ENCODE results near the gene SHF. TPM values are rescaled to one million over a fixed set of nuclear protein-coding genes. Genes with fewer than 3 reads are reported as not detected.

Gene SHF
- total and polyA plus RNA-seq, 3 experiments from 2014 or later = 1.5 to 29.5 (median 25.4) TPM

DNA sequence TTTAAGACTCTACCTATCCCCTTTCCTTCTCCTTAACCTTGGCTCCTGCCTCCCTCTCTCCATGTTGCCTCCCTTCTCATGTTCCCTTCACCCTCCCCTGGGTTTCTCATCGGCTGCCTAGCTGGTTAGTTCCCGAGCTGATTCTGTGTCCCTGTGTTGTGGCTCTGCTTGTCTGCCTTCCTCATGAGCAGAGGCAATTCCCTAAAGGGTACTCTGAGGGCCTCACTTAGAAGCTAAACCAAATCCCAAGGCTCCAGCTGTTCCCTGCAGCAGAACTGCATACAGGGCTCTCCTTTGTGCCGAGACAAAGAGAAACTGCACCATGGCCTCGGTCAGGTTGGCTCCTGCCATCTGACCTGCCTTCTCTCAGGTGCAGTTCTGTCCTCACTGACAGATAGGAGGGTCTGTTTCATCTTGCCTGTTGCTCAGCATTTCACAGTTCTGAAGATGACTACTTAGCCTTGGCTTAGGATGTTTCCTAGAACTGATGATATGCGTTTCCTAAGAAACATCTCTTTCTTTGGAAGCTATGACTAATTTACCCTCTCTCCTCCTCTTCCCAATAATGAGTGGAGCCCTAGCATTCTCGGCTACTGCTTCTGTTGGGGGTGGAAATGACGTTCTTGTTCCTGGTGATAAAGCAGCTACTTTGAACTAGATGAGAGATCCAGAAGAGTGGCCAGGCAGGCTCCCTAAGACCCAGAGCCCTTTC lies 30.9 kb downstream of the SHF start:
- H3K27ac Mint-ChIP-seq = no peak overlapping the region
- POLR2A ChIA-PET = no interaction called here

GRCh38 chr15:45155739-45156138 lies 32.0 kb downstream of the SHF start:
- Mint-ChIP-seq H3K27ac (peak overlapping the region in 1 of 8 donors; percentile 1), H3K4me1 (peaks cover 5 to 12% (median 9%) of the 10 kb centered on the region in 3 donors), H3K27me3 (peaks cover 0 to 2% of the 10 kb centered on the region in 2 donors), H3K9me3 (no peaks in the 10 kb centered on the region), H3K4me3 (no peak overlapping the region), H3K36me3 (peaks cover 0 to 28% (median 10%) of the 10 kb centered on the region in 3 donors)
- no peak overlapping the region for H3K4me3 ChIP-seq (ENCODE audit: low read length)
- ChIA-PET CTCF (interaction anchor here (1.0 kb wide), 1 partner anchor 12 kb away, joined by 4 read pairs; no protein-coding TSS in a partner anchor), POLR2A (no interaction called here)
- no peaks in the 10 kb centered on the region for H3K27me3 ChIP-seq (ENCODE audit: insufficient read depth, low read length, poor library complexity, severe bottlenecking)
- no peaks in the 10 kb centered on the region for H3K9me3 ChIP-seq (ENCODE audit: low read length)
- no peak for DNase-seq
- no peak overlapping the region for H3K27ac ChIP-seq (ENCODE audit: low read depth, low read length)
- H3K4me1 ChIP-seq (ENCODE audit: insufficient read depth, low read length) = no peaks in the 10 kb centered on the region
- H3K36me3 ChIP-seq (ENCODE audit: insufficient read depth, low read length) = no peaks in the 10 kb centered on the region

More for the DNA sequence above, 30.9 kb downstream of the SHF start:
- Histone ChIP-seq H3K9me3 (ENCODE audit: low read length) (no peaks in the 10 kb centered on the region), H3K36me3 (ENCODE audit: insufficient read depth, low read length) (no peaks in the 10 kb centered on the region), H3K27me3 (ENCODE audit: insufficient read depth, low read length, poor library complexity, severe bottlenecking) (no peaks in the 10 kb centered on the region), H3K4me1 (ENCODE audit: insufficient read depth, low read length) (no peaks in the 10 kb centered on the region), H3K27ac (ENCODE audit: low read depth, low read length) (no peak overlapping the region), H3K4me3 (ENCODE audit: low read length) (no peak overlapping the region)
- Mint-ChIP-seq H3K36me3 (peaks cover 0 to 19% (median 10%) of the 10 kb centered on the region in 3 donors), H3K4me3 (no peak overlapping the region), H3K4me1 (peaks cover 5 to 12% (median 9%) of the 10 kb centered on the region in 3 donors), H3K9me3 (no peaks in the 10 kb centered on the region), H3K27me3 (peaks cover 0 to 2% of the 10 kb centered on the region in 2 donors)
- CTCF ChIA-PET = no interaction called here
- no peak for DNase-seq

DNA sequence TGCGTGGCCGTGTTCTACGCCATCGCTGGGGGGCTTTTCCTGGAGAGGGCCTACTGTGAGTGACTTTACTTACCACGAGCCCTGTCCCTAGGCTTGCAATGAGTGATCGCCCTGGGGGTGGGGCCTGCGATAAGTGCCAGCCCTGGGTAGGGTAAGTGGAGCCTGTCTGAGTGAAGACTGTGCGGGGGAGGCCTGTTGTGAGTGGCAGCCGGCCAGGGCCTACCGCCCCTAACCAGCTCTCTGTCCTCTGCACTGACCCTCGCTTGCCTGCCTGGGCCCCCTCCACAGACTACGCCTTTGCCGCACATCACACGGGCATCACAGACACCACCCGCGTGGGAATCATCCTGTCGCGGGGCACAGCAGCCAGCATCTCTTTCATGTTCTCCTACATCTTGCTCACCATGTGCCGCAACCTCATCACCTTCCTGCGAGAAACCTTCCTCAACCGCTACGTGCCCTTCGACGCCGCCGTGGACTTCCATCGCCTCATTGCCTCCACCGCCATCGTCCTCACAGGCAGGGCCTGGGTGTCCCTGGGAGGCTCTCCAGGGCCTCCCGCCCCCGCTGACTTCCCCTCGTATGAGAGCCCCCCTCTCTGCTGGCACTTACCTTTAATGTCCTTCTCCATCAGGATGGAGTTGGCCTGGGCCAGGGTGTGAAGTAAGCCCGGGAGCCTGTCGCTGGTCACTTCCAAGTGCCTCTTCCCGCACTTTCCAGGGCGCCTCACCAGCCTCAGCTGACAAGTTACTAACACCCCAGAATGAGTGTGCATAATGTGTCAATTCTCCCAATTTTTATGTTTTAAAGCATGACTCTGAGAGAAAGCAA lies 35.6 kb downstream of the SHF start:
- Mint-ChIP-seq H3K27ac (no peak overlapping the region), H3K36me3 (peaks cover 0 to 20% (median 1%) of the 10 kb centered on the region in 3 donors), H3K4me3 (no peak overlapping the region), H3K9me3 (no peaks in the 10 kb centered on the region), H3K27me3 (peaks cover 0 to 2% of the 10 kb centered on the region in 2 donors), H3K4me1 (peaks cover 0 to 3% (median 0%) of the 10 kb centered on the region in 3 donors)
- ChIA-PET POLR2A (no interaction called here), CTCF (no interaction called here)
- H3K36me3 ChIP-seq (ENCODE audit: insufficient read depth, low read length) = no peaks in the 10 kb centered on the region
- H3K27me3 ChIP-seq (ENCODE audit: insufficient read depth, low read length, poor library complexity, severe bottlenecking) = no peaks in the 10 kb centered on the region
- H3K4me1 ChIP-seq (ENCODE audit: insufficient read depth, low read length) = no peaks in the 10 kb centered on the region
- H3K9me3 ChIP-seq (ENCODE audit: low read length) = no peaks in the 10 kb centered on the region
- no peak overlapping the region for H3K27ac ChIP-seq (ENCODE audit: low read depth, low read length)
- no peak for DNase-seq
- no peak overlapping the region for H3K4me3 ChIP-seq (ENCODE audit: low read length)

GRCh38 chr15:45150997-45151396 lies 36.8 kb downstream of the SHF start:
- peaks cover 0 to 20% (median 0%) of the 10 kb centered on the region in 3 donors for H3K36me3 Mint-ChIP-seq
- Histone ChIP-seq H3K9me3 (ENCODE audit: low read length) (no peaks in the 10 kb centered on the region), H3K4me3 (ENCODE audit: low read length) (no peak overlapping the region), H3K36me3 (ENCODE audit: insufficient read depth, low read length) (no peaks in the 10 kb centered on the region), H3K4me1 (ENCODE audit: insufficient read depth, low read length) (no peaks in the 10 kb centered on the region), H3K27ac (ENCODE audit: low read depth, low read length) (no peak overlapping the region), H3K27me3 (ENCODE audit: insufficient read depth, low read length, poor library complexity, severe bottlenecking) (no peaks in the 10 kb centered on the region)
- H3K9me3 Mint-ChIP-seq = no peaks in the 10 kb centered on the region
- DNase-seq = no peak
- H3K4me3 Mint-ChIP-seq = no peak overlapping the region
- H3K27ac Mint-ChIP-seq = no peak overlapping the region
- ChIA-PET POLR2A (no interaction called here), CTCF (no interaction called here)
- H3K27me3 Mint-ChIP-seq = no peaks in the 10 kb centered on the region
- no peaks in the 10 kb centered on the region for H3K4me1 Mint-ChIP-seq

- no peak overlapping the region for H3K4me3 ChIP-seq (ENCODE audit: low read length)
- no peaks in the 10 kb centered on the region for H3K9me3 ChIP-seq (ENCODE audit: low read length)
- H3K27ac Mint-ChIP-seq = no peak overlapping the region
- DNase-seq = peak in 1 of 5 donors; percentile 4
- no peak overlapping the region for H3K27ac ChIP-seq (ENCODE audit: low read depth, low read length)
- no peaks in the 10 kb centered on the region for H3K36me3 ChIP-seq (ENCODE audit: insufficient read depth, low read length)
- CTCF ChIA-PET = no interaction called here
- no peaks in the 10 kb centered on the region for H3K4me1 Mint-ChIP-seq
- H3K36me3 Mint-ChIP-seq = peaks cover 0 to 20% (median 0%) of the 10 kb centered on the region in 3 donors
- H3K27me3 ChIP-seq (ENCODE audit: insufficient read depth, low read length, poor library complexity, severe bottlenecking) = no peaks in the 10 kb centered on the region
- H3K9me3 Mint-ChIP-seq = no peaks in the 10 kb centered on the region
- no peak overlapping the region for H3K4me3 Mint-ChIP-seq
- POLR2A ChIA-PET = no interaction called here
- no peaks in the 10 kb centered on the region for H3K4me1 ChIP-seq (ENCODE audit: insufficient read depth, low read length)
- no peaks in the 10 kb centered on the region for H3K27me3 Mint-ChIP-seq
These were observed 37.3 kb downstream of the SHF start for GRCh38 chr15:45150481-45150880.

GRCh38 chr15:45149060-45149459 lies 38.7 kb downstream of the SHF start:
- POLR2A ChIA-PET = no interaction called here
- H3K27me3 ChIP-seq (ENCODE audit: insufficient read depth, low read length, poor library complexity, severe bottlenecking) = no peaks in the 10 kb centered on the region
- H3K4me1 Mint-ChIP-seq = no peaks in the 10 kb centered on the region
- no peak overlapping the region for H3K27ac ChIP-seq (ENCODE audit: low read depth, low read length)
- H3K4me1 ChIP-seq (ENCODE audit: insufficient read depth, low read length) = no peaks in the 10 kb centered on the region
- CTCF ChIA-PET = interaction anchor here (1.2 kb wide), 1 partner anchor 18 kb away, joined by 4 read pairs; no protein-coding TSS in a partner anchor
- peaks cover 0 to 20% (median 0%) of the 10 kb centered on the region in 3 donors for H3K36me3 Mint-ChIP-seq
- no peak overlapping the region for H3K4me3 Mint-ChIP-seq
- no peak overlapping the region for H3K4me3 ChIP-seq (ENCODE audit: low read length)
- H3K27me3 Mint-ChIP-seq = peaks cover 0 to 2% of the 10 kb centered on the region in 2 donors
- no peak for DNase-seq
- H3K27ac Mint-ChIP-seq = peak overlapping the region in 1 of 8 donors; percentile 68
- H3K9me3 Mint-ChIP-seq = no peaks in the 10 kb centered on the region
- H3K36me3 ChIP-seq (ENCODE audit: insufficient read depth, low read length) = no peaks in the 10 kb centered on the region
- H3K9me3 ChIP-seq (ENCODE audit: low read length) = no peaks in the 10 kb centered on the region

DNA sequence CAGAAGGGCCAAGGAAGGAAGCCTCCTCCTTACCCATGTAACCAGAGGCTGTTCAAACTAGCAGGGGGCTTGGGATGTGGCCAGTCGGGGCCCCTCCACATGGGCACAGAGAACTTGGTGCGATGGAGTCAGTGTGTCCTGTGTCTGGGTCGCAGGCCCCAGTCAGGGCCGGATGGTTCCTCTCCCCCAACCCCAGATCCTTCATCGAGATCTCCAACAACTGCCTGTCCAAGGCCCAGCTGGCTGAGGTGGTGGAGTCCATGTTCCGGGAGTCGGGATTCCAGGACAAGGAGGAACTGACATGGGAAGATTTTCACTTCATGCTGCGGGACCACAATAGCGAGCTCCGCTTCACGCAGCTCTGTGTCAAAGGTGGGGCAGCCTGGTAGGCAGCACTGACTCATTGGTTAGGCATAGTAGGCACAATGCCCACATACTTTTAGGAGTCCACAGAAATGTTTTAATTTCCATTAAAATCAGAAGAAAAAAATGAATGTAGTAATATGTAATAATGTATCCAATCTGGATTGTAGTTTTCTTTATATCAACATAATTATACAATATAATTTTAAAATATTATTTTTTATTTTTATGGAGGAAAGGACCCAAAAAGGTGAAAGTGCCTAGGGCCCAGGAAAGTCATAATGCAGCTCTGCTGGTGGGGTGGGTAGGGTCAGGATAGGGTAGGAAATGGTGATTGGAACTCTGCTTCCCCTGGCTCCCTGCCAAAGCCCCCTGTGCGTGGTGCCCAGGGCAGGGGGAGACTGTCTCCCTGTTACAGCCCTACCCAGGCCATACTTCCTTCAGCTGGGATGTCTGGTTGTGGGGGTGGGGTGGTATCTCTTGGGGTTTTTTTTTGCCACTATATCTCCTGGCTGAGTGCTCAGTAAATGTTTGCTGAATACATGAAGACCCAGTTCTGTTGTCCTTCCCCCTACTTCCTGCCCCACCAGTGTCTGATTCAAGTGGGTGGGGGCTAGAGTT lies 39.4 kb downstream of the SHF start:
- no peaks in the 10 kb centered on the region for H3K4me1 ChIP-seq (ENCODE audit: insufficient read depth, low read length)
- no peaks in the 10 kb centered on the region for H3K9me3 Mint-ChIP-seq
- H3K27me3 ChIP-seq (ENCODE audit: insufficient read depth, low read length, poor library complexity, severe bottlenecking) = no peaks in the 10 kb centered on the region
- ChIA-PET POLR2A (no interaction called here), CTCF (interaction anchor here (1.2 kb wide), 1 partner anchor 19 kb away, joined by 4 read pairs; no protein-coding TSS in a partner anchor)
- peak overlapping the region in 1 of 8 donors; percentile 47 for H3K27ac Mint-ChIP-seq
- H3K27ac ChIP-seq (ENCODE audit: low read depth, low read length) = no peak overlapping the region
- H3K4me1 Mint-ChIP-seq = no peaks in the 10 kb centered on the region
- DNase-seq = no peak
- no peak overlapping the region for H3K4me3 ChIP-seq (ENCODE audit: low read length)
- H3K9me3 ChIP-seq (ENCODE audit: low read length) = no peaks in the 10 kb centered on the region
- peaks cover 0 to 2% of the 10 kb centered on the region in 2 donors for H3K27me3 Mint-ChIP-seq
- H3K36me3 ChIP-seq (ENCODE audit: insufficient read depth, low read length) = no peaks in the 10 kb centered on the region
- H3K36me3 Mint-ChIP-seq = peaks cover 0 to 20% (median 0%) of the 10 kb centered on the region in 3 donors
- H3K4me3 Mint-ChIP-seq = no peak overlapping the region

All from CD8-positive, alpha-beta memory T cell (primary cell).